Esophagus squamous epithelium (tissue), 4 donors: ENCODE measurements around the gene NOTUM.

Source experiments
- POLR2A ChIP-seq, 4 donors: fragments of 450-650 bp; IDR thresholded peaks; one replicate each; pipeline ENCODE4 v1.6.1; 2017; ENCODE audit warnings: antibody characterized with exemption in 4 of 4, mild to moderate bottlenecking in 4 of 4, moderate library complexity in 3 of 4
- TF ChIP-seq, protein P1 (sequence below), 6 experiments: fragments of 450-650 bp in 4 of 6; fragments of 200-600 bp in 2 of 6; sonication (generic) in 2 of 6; IDR thresholded peaks; one replicate each; pipeline ENCODE4 v1.5.1; 2016 to 2019; ENCODE audit warnings: antibody characterized with exemption in 6 of 6, mild to moderate bottlenecking in 4 of 6, moderate library complexity in 4 of 6

DNA sequence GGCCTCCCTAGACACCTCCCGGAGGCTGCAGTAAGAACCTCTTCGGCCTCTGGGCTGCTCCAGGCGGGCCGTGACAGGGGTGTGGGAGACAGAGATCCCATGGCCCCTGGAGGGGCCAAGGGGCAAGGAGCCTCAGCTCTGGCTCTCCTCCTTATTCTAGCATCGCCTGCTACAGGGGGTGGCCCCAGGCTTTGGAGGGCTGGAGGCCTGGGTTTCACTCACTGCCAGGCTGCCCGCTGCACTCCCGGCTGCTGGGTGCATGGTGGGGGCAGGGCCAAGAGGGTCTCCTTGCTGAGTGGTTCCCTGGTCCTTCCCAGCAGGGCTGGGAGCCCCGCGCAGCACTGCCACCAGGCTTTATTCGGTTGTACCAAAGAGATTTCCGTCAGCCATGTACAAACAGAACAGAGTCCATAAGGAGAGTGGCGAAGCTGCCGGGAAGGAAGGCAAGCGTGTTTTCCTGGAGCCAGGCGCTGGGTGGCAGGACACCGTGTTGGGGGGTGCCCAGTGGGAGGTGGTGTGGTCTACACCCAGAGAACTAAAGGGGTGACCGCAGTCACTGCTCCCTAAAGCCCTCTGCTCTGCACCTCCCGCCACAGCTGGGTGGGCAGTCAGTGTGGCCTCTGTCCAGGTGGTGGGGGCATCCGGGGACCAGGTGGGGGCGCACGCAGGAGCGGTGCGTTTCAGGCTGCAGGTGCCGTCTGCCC is 56.9 kb downstream of the NOTUM start:
- TF ChIP-seq, protein P1, sequence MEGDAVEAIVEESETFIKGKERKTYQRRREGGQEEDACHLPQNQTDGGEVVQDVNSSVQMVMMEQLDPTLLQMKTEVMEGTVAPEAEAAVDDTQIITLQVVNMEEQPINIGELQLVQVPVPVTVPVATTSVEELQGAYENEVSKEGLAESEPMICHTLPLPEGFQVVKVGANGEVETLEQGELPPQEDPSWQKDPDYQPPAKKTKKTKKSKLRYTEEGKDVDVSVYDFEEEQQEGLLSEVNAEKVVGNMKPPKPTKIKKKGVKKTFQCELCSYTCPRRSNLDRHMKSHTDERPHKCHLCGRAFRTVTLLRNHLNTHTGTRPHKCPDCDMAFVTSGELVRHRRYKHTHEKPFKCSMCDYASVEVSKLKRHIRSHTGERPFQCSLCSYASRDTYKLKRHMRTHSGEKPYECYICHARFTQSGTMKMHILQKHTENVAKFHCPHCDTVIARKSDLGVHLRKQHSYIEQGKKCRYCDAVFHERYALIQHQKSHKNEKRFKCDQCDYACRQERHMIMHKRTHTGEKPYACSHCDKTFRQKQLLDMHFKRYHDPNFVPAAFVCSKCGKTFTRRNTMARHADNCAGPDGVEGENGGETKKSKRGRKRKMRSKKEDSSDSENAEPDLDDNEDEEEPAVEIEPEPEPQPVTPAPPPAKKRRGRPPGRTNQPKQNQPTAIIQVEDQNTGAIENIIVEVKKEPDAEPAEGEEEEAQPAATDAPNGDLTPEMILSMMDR (IDR thresholded peaks at IDR 0.05), result no peak
- no peak for TF ChIP-seq POLR2A (IDR thresholded peaks at IDR 0.05)
